ENCODE results near the gene PDE2A.

The PDE2A gene

GRCh38 chr11:72534371-72535193 lies 139.6 kb downstream of the PDE2A start:
- in situ Hi-C loops (cut with HindIII; ENCODE audit: low sequenced_read_pairs) = no loop called here
- H3K4me3 ChIP-seq (ENCODE audit: low read depth, low read length) = no peak overlapping the region
- DNase-seq (ENCODE audit: low read depth, low spot score) = no peak
- TF ChIP-seq CTCF (IDR thresholded peaks at IDR 0.05; ENCODE audit: low read depth, low read length) = no peak

GRCh38 chr11:72529068-72529467 lies 145.2 kb downstream of the PDE2A start:
- no peak for TF ChIP-seq CTCF (IDR thresholded peaks at IDR 0.05; ENCODE audit: low read depth, low read length)
- H3K4me3 ChIP-seq (ENCODE audit: low read depth, low read length) = no peak overlapping the region
- no peak for DNase-seq (ENCODE audit: low read depth, low spot score)
- in situ Hi-C loops (cut with HindIII; ENCODE audit: low sequenced_read_pairs) = no loop called here

DNA sequence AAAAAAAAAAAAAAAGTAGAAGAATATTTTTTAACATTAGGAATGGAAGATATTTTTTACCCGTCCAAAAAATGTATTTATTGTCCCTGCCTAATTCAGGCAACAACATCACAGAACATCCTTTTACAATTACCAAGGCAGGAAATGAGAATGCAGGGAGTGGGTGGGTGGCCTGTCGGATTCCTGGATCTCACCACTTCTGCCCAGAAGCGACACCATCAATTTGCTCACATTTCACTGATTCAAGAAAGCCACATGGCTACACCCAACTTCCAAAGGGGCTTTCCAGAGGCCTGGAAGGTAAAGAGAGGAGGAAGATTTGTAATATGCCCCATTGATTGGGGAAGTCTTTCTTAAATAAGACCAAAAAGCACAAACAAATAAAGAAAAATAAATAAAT lies 146.1 kb downstream of the PDE2A start:
- H3K4me3 ChIP-seq (ENCODE audit: low read depth, low read length) = no peak overlapping the region
- in situ Hi-C loops (cut with HindIII; ENCODE audit: low sequenced_read_pairs) = no loop called here
- DNase-seq (ENCODE audit: low read depth, low spot score) = no peak

More for the DNA sequence above, 146.1 kb downstream of the PDE2A start:
- TF ChIP-seq CTCF (IDR thresholded peaks at IDR 0.05; ENCODE audit: low read depth, low read length) = no peak

All from astrocyte of the spinal cord (primary cell).